H9 (cell line): ENCODE measurements around the gene SLC2A4. TPM values are rescaled to one million over a fixed set of nuclear protein-coding genes. Genes with fewer than 3 reads are reported as not detected.

Experiments
- DNase-seq: peaks from one replicate; pipeline ENCODE4 v3.0.0-alpha.2; 2017
- H2AFZ ChIP-seq: one replicate; pipeline ENCODE4 v1.6.1; 2013; ENCODE audit warnings: mild to moderate bottlenecking, low read length, control low read depth, moderate library complexity
- H2AK5ac ChIP-seq: 2 replicates; pipeline ENCODE4 v1.6.1; 2013; ENCODE audit warnings: low read length, control low read depth, mixed read lengths; ENCODE audit not compliant: insufficient read length
- H2BK120ac ChIP-seq: one replicate; pipeline ENCODE4 v1.6.1; 2013; ENCODE audit warnings: low read depth, mild to moderate bottlenecking, low read length, control low read depth, inconsistent platforms; ENCODE audit not compliant: poor library complexity, severe bottlenecking
- H2BK12ac ChIP-seq: 2 replicates; pipeline ENCODE4 v1.6.1; 2013; ENCODE audit warnings: low read length, control low read depth, mixed read lengths, low read depth; ENCODE audit not compliant: insufficient read length
- H2BK15ac ChIP-seq: 2 replicates; pipeline ENCODE4 v1.6.1; 2013; ENCODE audit warnings: low read depth, low read length, control low read depth
- H2BK20ac ChIP-seq: one replicate; pipeline ENCODE4 v1.6.1; 2013; ENCODE audit warnings: low read depth, mild to moderate bottlenecking, low read length, control low read depth, inconsistent platforms; ENCODE audit not compliant: poor library complexity, severe bottlenecking
- H2BK5ac ChIP-seq: 2 replicates; pipeline ENCODE4 v1.6.1; 2013; ENCODE audit warnings: low read length, control low read depth, mixed read lengths; ENCODE audit not compliant: insufficient read length
- H3K14ac ChIP-seq: 2 replicates; pipeline ENCODE4 v1.6.1; 2013; ENCODE audit warnings: low read length, control low read depth; ENCODE audit not compliant: insufficient read depth
- H3K18ac ChIP-seq: 2 replicates; pipeline ENCODE4 v1.6.1; 2013; ENCODE audit warnings: low read depth, mild to moderate bottlenecking, mixed read lengths, low read length, control low read depth; ENCODE audit not compliant: insufficient read length
- H3K23ac ChIP-seq: 2 replicates; pipeline ENCODE4 v1.6.1; 2013; ENCODE audit warnings: low read length, control low read depth, mixed read lengths, low read depth; ENCODE audit not compliant: insufficient read length
- H3K23me2 ChIP-seq: 2 replicates; pipeline ENCODE4 v1.6.1; 2013; ENCODE audit warnings: low read depth, mild to moderate bottlenecking, mixed read lengths, low read length, control low read depth; ENCODE audit not compliant: insufficient read length, poor library complexity, severe bottlenecking
- H3K27ac ChIP-seq: 2 replicates; pipeline ENCODE4 v1.5.1; 2013; ENCODE audit warnings: low read length, control low read depth, mixed read lengths, low read depth; ENCODE audit not compliant: insufficient read length
- H3K27me3 ChIP-seq: 2 replicates; pipeline ENCODE4 v1.6.1; 2013; ENCODE audit warnings: low read length, control low read depth, inconsistent platforms; ENCODE audit not compliant: insufficient read depth
- H3K4ac ChIP-seq: 2 replicates; pipeline ENCODE4 v1.6.1; 2013; ENCODE audit warnings: low read depth, mild to moderate bottlenecking, control low read depth, inconsistent platforms, low read length, moderate library complexity
- H3K4me1 ChIP-seq: 2 replicates; pipeline ENCODE4 v1.6.1; 2013; ENCODE audit warnings: low read length, control low read depth, inconsistent platforms; ENCODE audit not compliant: insufficient read depth
- H3K4me2 ChIP-seq: 2 replicates; pipeline ENCODE4 v1.6.1; 2013; ENCODE audit warnings: low read length, control low read depth, mixed read lengths; ENCODE audit not compliant: insufficient read length, insufficient read depth
- H3K56ac ChIP-seq: 2 replicates; pipeline ENCODE4 v1.6.1; 2013; ENCODE audit warnings: low read depth, mild to moderate bottlenecking, mixed read lengths, low read length, control low read depth; ENCODE audit not compliant: insufficient read length
- H3K79me1 ChIP-seq: 2 replicates; pipeline ENCODE4 v1.6.1; 2013; ENCODE audit warnings: low read depth, mild to moderate bottlenecking, moderate library complexity, low read length, control low read depth, inconsistent platforms; ENCODE audit not compliant: insufficient read depth, poor library complexity, severe bottlenecking
- H3K79me2 ChIP-seq: 2 replicates; pipeline ENCODE4 v1.6.1; 2013; ENCODE audit warnings: low read length, control low read depth, inconsistent platforms; ENCODE audit not compliant: insufficient read depth
- H3K9ac ChIP-seq: 2 replicates; pipeline ENCODE4 v1.6.1; 2013; ENCODE audit warnings: low read length, control low read depth, mixed read lengths; ENCODE audit not compliant: insufficient read length; ENCODE audit errors: extremely low read depth
- H3K9me3 ChIP-seq: one replicate; pipeline ENCODE4 v1.6.1; 2013; ENCODE audit warnings: low read depth, low read length, inconsistent platforms; ENCODE audit not compliant: control insufficient read depth
- H3T11ph ChIP-seq: one replicate; pipeline ENCODE4 v1.6.1; 2013; ENCODE audit warnings: mild to moderate bottlenecking, low read length, control low read depth, inconsistent platforms
- H4K20me1 ChIP-seq: one replicate; pipeline ENCODE4 v1.6.1; 2013; ENCODE audit not compliant: control insufficient read depth, insufficient read length, insufficient read depth
- H4K5ac ChIP-seq: 2 replicates; pipeline ENCODE4 v1.6.1; 2013; ENCODE audit warnings: low read depth, mild to moderate bottlenecking, mixed read lengths, low read length, control low read depth; ENCODE audit not compliant: insufficient read length
- H4K8ac ChIP-seq: replicated peaks from 2 replicates; pipeline ENCODE4 v1.6.1; 2013; ENCODE audit warnings: low read length, control low read depth, mixed read lengths, low read depth; ENCODE audit not compliant: insufficient read length
- H4K91ac ChIP-seq: 2 replicates; pipeline ENCODE4 v1.6.1; 2013; ENCODE audit warnings: low read depth, mild to moderate bottlenecking, moderate library complexity, mixed read lengths, low read length, control low read depth; ENCODE audit not compliant: insufficient read length
- H3K27ac Mint-ChIP-seq, 3 experiments: 2 replicates in 2 of 3; 3 replicates in 1 of 3; pipeline ENCODE4 v1.8.0; 2020 to 2021; ENCODE audit warnings: mixed read lengths in 3 of 3, mild to moderate bottlenecking in 1 of 3, moderate library complexity in 1 of 3
- H3K27me3 Mint-ChIP-seq: 2 replicates; pipeline ENCODE4 v1.8.0; 2021; ENCODE audit warnings: low read depth, mild to moderate bottlenecking, moderate library complexity, mixed read lengths
- H3K36me3 Mint-ChIP-seq, 3 experiments: 2 replicates in 2 of 3; 3 replicates in 1 of 3; pipeline ENCODE4 v1.8.0; 2020 to 2021; ENCODE audit warnings: low read depth in 3 of 3, mixed read lengths in 3 of 3; ENCODE audit not compliant: insufficient read depth in 1 of 3
- H3K4me1 Mint-ChIP-seq, 2 experiments: 2 replicates each; pipeline ENCODE4 v1.8.0; 2020; ENCODE audit warnings: mixed read lengths in 2 of 2
- H3K4me3 Mint-ChIP-seq, 2 experiments: 2 replicates in 1 of 2; 3 replicates in 1 of 2; pipeline ENCODE4 v1.8.0; 2020 to 2021; ENCODE audit warnings: mild to moderate bottlenecking in 2 of 2, mixed read lengths in 2 of 2, moderate library complexity in 1 of 2
- H3K9me3 Mint-ChIP-seq, 2 experiments: 2 replicates in 1 of 2; 3 replicates in 1 of 2; pipeline ENCODE4 v1.8.0; 2020; ENCODE audit warnings: mild to moderate bottlenecking in 2 of 2, mixed read lengths in 2 of 2, moderate library complexity in 1 of 2
- CTCF ChIP-seq: fragments of 200-600 bp; sonication (generic); conservative IDR thresholded peaks from 3 replicates; pipeline ENCODE4 v1.8.0; 2021; ENCODE audit warnings: antibody characterized with exemption, mild to moderate bottlenecking
- WGBS: extraction: QIAGEN DNeasy Blood & Tissue Kit; methylation state at CpG from one replicate; pipeline ENCODE4 v1.1.7; 2013; ENCODE audit warnings: missing lambda C conversion rate, low lambda C conversion rate, mixed read lengths; ENCODE audit not compliant: insufficient read length; ENCODE audit errors: extremely low coverage; 5-methylcytosine and 5-hydroxymethylcytosine counted together
- total RNA-seq: library from RNA; stranded (reverse); gene quantifications from 2 replicates; pipeline ENCODE4 v1.2.1, GENCODE V29; 2021

SLC2A4 gene
- total RNA-seq, 1 experiment from 2014 or later = 4.4 TPM

DNA sequence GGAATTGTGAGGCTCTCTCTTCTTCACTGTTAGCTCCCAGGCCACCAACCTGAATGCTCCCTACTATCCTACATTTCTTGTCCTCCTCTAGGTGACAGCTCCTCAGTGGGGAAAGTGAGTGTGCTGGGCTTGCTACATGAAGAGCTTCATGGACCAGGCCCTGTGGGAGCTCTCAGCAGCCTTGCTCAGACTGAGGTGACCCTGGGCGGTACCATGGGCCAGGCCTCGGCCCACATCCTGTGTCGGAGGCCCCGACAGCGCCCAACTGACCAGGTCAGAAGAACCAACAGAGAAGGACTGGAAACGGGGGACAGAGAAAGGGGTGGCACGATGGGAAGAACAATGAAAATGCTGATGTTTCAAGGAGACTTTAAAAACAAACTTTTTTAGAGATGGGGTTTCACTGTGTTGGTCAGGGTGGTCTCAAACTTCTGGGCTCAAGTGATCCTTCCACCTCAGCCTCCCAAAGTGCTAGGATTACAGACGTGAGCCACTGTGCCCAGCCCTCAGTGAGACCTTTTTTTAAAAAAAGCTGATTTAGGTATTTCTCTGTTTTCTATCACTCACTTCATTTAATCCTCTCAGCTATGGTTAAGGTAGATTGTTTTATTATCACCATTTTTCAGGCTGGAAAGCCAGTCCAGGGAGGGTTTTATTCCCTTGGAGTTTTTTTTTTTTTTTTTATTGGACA lies 24.6 kb upstream of the SLC2A4 start:
- H3K27ac ChIP-seq = no peak overlapping the region
- H3K23ac ChIP-seq = no peak overlapping the region
- no peak for TF ChIP-seq CTCF
- Mint-ChIP-seq H3K9me3 (no peaks in the 10 kb centered on the region), H3K4me3 (no peak overlapping the region; a peak in 1 of 5 replicates), H3K27me3 (peaks cover 2% of the 10 kb centered on the region), H3K36me3 (peaks cover 22 to 67% (median 60%) of the 10 kb centered on the region in 3 experiments), H3K27ac (peak overlapping the region; percentile 19 to 92 (median 77); a peak in 5 of 7 replicates), H3K4me1 (peaks cover 12 to 25% of the 10 kb centered on the region in 2 experiments)
- H3K4me1 ChIP-seq = peaks cover 4% of the 10 kb centered on the region; the same call in 1 of the 2 replicates
- peaks cover 12% of the 10 kb centered on the region for H3K23me2 ChIP-seq
- no peak overlapping the region for H2BK20ac ChIP-seq
- H2BK5ac ChIP-seq = no peak overlapping the region
- no peak overlapping the region for H3K4ac ChIP-seq
- no peak overlapping the region for H3K14ac ChIP-seq
- H3K56ac ChIP-seq = no peak overlapping the region
- H4K5ac ChIP-seq = no peak overlapping the region
- no peak overlapping the region for H3K9ac ChIP-seq
- H2AFZ ChIP-seq = no peak overlapping the region
- H4K8ac ChIP-seq = no peak overlapping the region
- H4K20me1 ChIP-seq = no peaks in the 10 kb centered on the region
- H2BK120ac ChIP-seq = no peak overlapping the region
- H2AK5ac ChIP-seq = no peak overlapping the region
- no peak for DNase-seq
- H3K9me3 ChIP-seq = no peaks in the 10 kb centered on the region
- H2BK15ac ChIP-seq = no peak overlapping the region
- H3K79me1 ChIP-seq = no peaks in the 10 kb centered on the region
- no peak overlapping the region for H4K91ac ChIP-seq
- WGBS = no CpG with 5 or more reads among the region's 8 CpGs
- H3K27me3 ChIP-seq = no peaks in the 10 kb centered on the region
- no peak overlapping the region for H3T11ph ChIP-seq
- no peak overlapping the region for H3K4me2 ChIP-seq
- H3K79me2 ChIP-seq = peaks cover 8% of the 10 kb centered on the region; the same call in 1 of the 2 replicates
- H2BK12ac ChIP-seq = no peak overlapping the region
- H3K18ac ChIP-seq = no peak overlapping the region
